Inflammatory macrophage treated with lipopolysaccharide for 4 hours (primary cell): Measurements from ENCODE around the gene PP2D1.
A peak's percentile ranks its signal among the peaks of the same experiment; 100 is the strongest.
"Not testable (repeated sequence)": the region's sequence is repeated elsewhere in the genome, so short reads cannot be mapped to it uniquely, and the experiment has no call there.

ENCODE experiments used
- DNase-seq: peaks from one replicate; pipeline ENCODE4 v3.0.0-alpha.2; 2020

Gene PP2D1

DNA sequence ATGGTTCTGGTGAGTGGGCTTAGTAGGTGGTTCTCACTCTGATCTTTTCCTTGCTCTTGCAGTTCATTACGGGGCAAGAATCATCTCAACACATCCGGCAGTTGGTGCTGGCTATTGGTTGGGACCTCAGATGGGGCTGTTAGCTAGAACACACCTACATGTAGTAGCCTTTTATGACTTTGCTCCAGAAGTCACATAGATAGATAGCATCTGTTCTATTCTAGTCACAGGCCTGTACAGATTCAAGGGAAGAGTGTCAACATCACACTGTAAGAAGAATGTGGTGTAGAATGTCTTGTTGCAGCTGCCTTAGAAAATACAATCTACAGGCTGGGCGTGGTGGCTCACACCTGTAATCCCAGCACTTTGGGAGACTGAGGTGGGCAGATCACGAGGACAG, 50.1 kb downstream of the PP2D1 start:
- DNase-seq: no peak

- DNase-seq: no peak
Observed at GRCh38 chr3:19960696-19961095, 51.4 kb downstream of the PP2D1 start.

GRCh38 chr3:19959505-19959904, 52.6 kb downstream of the PP2D1 start:
- no peak for DNase-seq

GRCh38 chr3:19957354-19957753, 54.7 kb downstream of the PP2D1 start:
- DNase-seq: not testable (repeated sequence)

DNA sequence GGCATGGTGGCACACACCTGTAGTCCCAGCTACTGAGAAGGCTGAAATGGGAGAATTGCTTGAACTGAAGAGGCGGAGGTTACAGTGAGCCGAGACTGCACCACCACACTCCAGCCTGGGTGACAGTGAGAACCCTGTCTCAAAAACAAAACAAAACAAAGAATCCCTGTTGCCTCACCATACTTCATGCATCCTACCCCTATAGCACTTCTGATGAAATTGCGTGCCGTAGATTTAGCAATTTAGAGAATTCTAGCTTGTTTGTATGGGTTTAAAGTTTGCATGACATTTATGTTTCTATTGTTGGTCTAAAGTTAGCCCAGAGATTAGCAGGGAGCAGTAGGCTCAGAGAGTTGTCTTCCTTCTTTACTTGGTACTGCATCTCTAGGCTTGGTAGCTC, 57.4 kb downstream of the PP2D1 start:
- DNase-seq: no peak

GRCh38 chr3:19950316-19950715, 61.7 kb downstream of the PP2D1 start:
- DNase-seq: no peak

DNA sequence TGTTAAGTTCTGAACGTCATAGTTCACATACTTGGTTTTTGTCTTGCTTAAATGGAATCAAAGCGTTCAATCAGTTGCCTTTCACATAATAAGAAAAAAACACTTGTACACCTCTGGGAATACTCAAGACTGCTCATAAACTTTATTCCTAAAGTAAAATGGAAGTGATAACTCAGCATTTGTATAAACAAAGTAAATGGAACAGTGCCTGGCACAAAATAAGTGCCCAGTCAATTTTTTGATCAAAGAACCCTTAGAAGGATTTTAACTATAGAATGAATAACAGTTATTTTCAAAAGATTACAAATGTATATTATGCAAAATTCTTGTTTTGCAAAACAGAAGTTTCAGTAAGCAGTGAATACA, 63.9 kb downstream of the PP2D1 start:
- no peak for DNase-seq

- peak; percentile 48 for DNase-seq
Observed at GRCh38 chr3:19947549-19948225, 64.4 kb downstream of the PP2D1 start.

DNA sequence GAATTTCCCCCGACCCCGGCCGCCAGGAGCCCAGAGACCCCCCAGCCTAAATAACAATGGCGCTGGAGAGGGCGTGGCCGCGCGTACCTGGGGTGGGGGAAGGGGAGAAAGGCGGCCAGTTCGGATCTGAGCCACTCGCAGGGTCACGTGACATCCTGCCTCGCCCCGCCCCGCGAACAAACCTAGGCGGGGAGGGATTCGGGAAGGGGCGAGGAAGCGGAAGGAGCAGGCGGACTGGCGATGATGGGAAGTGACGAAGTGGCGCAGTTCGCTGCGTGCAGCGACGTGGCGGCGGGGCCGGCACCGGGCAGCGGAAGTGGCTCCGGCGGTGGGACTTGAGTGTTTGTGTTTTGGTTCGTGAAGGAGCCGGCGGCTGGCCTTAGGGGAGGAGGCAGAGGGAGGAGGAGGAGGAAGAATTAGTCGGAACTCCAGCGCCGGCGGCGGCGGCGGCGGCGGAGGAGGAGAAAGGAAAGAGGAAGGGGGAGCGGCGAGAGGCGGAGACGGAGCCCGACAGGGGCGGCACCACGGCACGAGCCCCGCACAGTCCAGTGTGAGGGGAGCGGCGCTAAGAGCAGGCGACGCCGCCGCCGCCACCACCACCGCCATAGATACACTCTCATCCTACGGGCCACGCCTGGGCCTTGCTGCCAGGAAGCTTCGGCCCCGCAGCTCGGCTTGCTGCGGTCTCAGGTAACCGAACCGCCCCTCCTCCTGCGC, 65.1 kb downstream of the PP2D1 start, which contains the start of gene RAB5A:
TSS of gene RAB5A (plus strand) at position 266 of the 717 bp plus-strand sequence. CDS start 3,802 bp downstream, outside the sequence.
- DNase-seq: peak; percentile 99

GRCh38 chr3:19945969-19946831, 65.9 kb downstream of the PP2D1 start:
- no peak for DNase-seq

GRCh38 chr3:19945534-19945933, 66.5 kb downstream of the PP2D1 start:
- peak; percentile 44 for DNase-seq

DNA sequence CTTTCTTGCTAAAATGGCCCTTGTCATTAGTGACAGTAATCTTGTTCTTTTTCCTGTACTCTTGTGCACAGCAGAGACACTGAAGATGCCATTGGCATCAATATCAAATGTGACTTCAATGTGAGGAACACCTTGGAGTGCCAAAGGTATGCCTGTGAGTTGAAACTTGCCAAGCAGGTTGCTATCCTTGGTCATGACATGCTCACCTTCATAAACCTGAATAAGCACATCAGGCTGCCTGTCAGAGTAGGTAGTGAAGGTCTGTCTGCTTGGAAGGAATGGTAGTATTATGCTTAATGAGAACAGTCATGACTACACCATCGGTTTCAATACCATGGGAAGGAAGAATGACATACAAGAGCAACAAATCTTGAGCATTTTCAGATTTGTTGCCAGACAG, 71.4 kb downstream of the PP2D1 start:
- no peak for DNase-seq

DNA sequence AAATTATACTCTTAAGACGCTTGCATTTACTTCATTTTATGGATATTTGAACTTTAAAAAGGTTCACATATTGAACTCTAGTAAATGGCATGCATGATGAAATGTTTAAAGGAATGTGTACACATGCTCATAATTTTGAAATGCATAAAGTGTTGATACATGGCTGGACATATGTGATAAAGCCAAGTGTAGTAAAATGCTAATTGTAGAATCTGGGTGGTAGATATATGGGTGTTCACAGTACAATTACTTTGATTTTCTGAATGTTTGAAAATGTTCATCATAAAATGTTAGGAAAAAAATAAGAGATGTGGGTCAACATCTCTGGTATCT, 73.8 kb downstream of the PP2D1 start:
- no peak for DNase-seq

DNA sequence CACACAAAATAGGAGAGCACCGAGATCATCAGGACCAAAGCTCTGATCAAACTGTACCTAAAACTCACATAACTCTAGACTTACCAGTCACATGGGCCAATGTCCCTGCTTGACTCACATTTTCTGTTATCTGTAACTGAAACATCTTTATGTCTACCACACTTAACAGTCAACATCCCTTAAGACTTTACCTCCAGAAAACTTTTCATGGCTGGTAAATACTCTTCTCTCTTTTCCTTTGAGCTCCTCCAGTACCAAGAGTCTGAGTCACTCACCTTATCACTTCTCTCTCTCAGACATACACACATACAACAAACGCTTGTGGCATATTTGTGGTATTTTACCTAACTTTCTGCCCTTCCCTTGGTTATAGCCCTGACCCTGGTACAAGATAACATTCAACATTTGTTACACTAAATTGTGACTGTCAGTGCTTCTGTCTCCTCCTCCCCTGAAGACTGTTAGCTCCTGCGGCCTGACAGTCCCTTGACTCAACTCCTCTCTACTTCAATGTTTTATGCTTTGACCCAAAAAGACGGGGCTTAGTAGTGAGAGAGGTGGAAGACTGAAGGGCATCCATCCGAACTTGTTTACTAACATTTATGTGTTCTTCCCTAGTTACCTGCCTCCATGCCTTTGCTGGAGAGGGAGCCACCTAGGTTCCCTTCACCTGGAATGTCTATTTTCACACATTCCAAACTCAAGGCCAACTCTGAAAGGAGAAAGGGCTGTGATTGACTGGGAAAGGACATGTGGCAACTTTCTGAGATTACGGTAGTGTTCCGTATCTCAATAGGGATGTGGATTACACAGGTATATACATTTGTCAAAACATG, 74.4 kb downstream of the PP2D1 start:
- DNase-seq: no peak
